BE2C (cell line): ENCODE measurements around the gene MT1A. TPM values are rescaled to one million over a fixed set of nuclear protein-coding genes. Genes with fewer than 3 reads are reported as not detected.
A peak's percentile ranks its signal among the peaks of the same experiment; 100 is the strongest.

Experiments used
- DNase-seq: peaks from one replicate; pipeline ENCODE4 v3.0.0-alpha.2; 2020
- H3K27me3 ChIP-seq: fragments of 250-450 bp; sonication (Bioruptor Pico); 2 replicates; pipeline ENCODE4 v1.5.1; 2020; ENCODE audit warnings: mild to moderate bottlenecking
- H3K36me3 ChIP-seq: fragments of 250-450 bp; sonication (Bioruptor Pico); 2 replicates; pipeline ENCODE4 v1.5.1; 2020; ENCODE audit warnings: mild to moderate bottlenecking
- H3K4me1 ChIP-seq: fragments of 250-450 bp; sonication (Bioruptor Pico); 2 replicates; pipeline ENCODE4 v1.5.1; 2020
- H3K4me3 ChIP-seq: 2 replicates; pipeline ENCODE4 v1.5.1; 2011; ENCODE audit warnings: low read depth, low read length
- H3K9me3 ChIP-seq: fragments of 250-450 bp; sonication (Bioruptor Pico); 2 replicates; pipeline ENCODE4 v1.5.1; 2020
- CTCF ChIP-seq: IDR thresholded peaks from 2 replicates; pipeline ENCODE4 v1.5.1; 2012; ENCODE audit warnings: mild to moderate bottlenecking, low read depth, low read length
- polyA plus RNA-seq: library from polyadenylated mRNA; unstranded; fragments of >200 nt; gene quantifications from one replicate; pipeline ENCODE4 v1.2.1, GENCODE V29; 2012; ENCODE audit warnings: low read depth, missing spikeins; ENCODE audit not compliant: insufficient read length, insufficient read depth

MT1A gene
- polyA plus RNA-seq: not detected

- H3K4me3 ChIP-seq: peak within 1 kb of the TSS; percentile 34
- no peaks in the 10 kb centered on the region for H3K36me3 ChIP-seq
- no peaks in the 10 kb centered on the region for H3K9me3 ChIP-seq
- no peak for DNase-seq
- H3K4me1 ChIP-seq: no peaks in the 10 kb centered on the region
- peaks cover 81% of the 10 kb centered on the region for H3K27me3 ChIP-seq
- no peak for TF ChIP-seq CTCF
Measured at GRCh38 chr16:56637814-56638750, at the start of gene MT1A. TSS of gene MT1A (plus strand) at chr16:56638666. CDS start at chr16:56638739, 73 bp downstream.

- Histone ChIP-seq H3K4me3 (no peak overlapping the region), H3K9me3 (no peaks in the 10 kb centered on the region; the same call in 1 of the 2 replicates)
- no peak for TF ChIP-seq CTCF
Measured at GRCh38 chr16:56588781-56589140, 49.7 kb upstream of the MT1A start.

GRCh38 chr16:56589141-56590039, 49.1 kb upstream of the MT1A start, which contains the start of gene MT3:
TSS of gene MT3 (plus strand) at chr16:56589528. CDS start at chr16:56589591, 63 bp downstream.
- Histone ChIP-seq H3K36me3 (no peaks in the 10 kb centered on the region), H3K9me3 (no peaks in the 10 kb centered on the region; the same call in 1 of the 2 replicates), H3K4me3 (no peak within 1 kb of the TSS), H3K27me3 (peaks cover 57% of the 10 kb centered on the region), H3K4me1 (no peaks in the 10 kb centered on the region)
- no peak for TF ChIP-seq CTCF
- DNase-seq: peak; percentile 31

More at GRCh38 chr16:56588781-56589140, 49.7 kb upstream of the MT1A start:
- no peaks in the 10 kb centered on the region for H3K4me1 ChIP-seq
- no peak for DNase-seq
- no peaks in the 10 kb centered on the region for H3K36me3 ChIP-seq
- peaks cover 64% of the 10 kb centered on the region for H3K27me3 ChIP-seq

GRCh38 chr16:56591377-56592060, 46.9 kb upstream of the MT1A start:
- Histone ChIP-seq H3K9me3 (no peaks in the 10 kb centered on the region), H3K27me3 (peaks cover 39% of the 10 kb centered on the region), H3K4me1 (no peaks in the 10 kb centered on the region), H3K4me3 (no peak overlapping the region), H3K36me3 (no peaks in the 10 kb centered on the region)
- TF ChIP-seq CTCF: no peak
- DNase-seq: no peak

GRCh38 chr16:56593573-56594291, 44.7 kb upstream of the MT1A start:
- H3K27me3 ChIP-seq: peaks cover 21% of the 10 kb centered on the region
- no peak for TF ChIP-seq CTCF
- H3K9me3 ChIP-seq: no peaks in the 10 kb centered on the region

More at GRCh38 chr16:56593573-56594291, 44.7 kb upstream of the MT1A start:
- Histone ChIP-seq H3K4me1 (no peaks in the 10 kb centered on the region), H3K36me3 (no peaks in the 10 kb centered on the region), H3K4me3 (no peak overlapping the region)
- no peak for DNase-seq
